B cell (primary cell): ENCODE measurements around the gene ADGRA1. TPM values are rescaled to one million over a fixed set of nuclear protein-coding genes. Genes with fewer than 3 reads are reported as not detected.

Experiments used
- ATAC-seq: fragments of 200-7000 bp; cut with Tn5 transposase; one replicate; pipeline ENCODE4 v1.10.0; 2021; ENCODE audit warnings: low read depth, mild to moderate bottlenecking, moderate number of reproducible peaks, moderate library complexity
- CTCF ChIA-PET: fragments of 350-600 bp; sonication (Branson Sonifier 250); formaldehyde crosslinking; loops from one replicate; lab custom pipeline; 2021; ENCODE audit warnings: antibody characterized with exemption, inconsistent platforms; lab: Charles Lee
- POLR2A ChIA-PET: fragments of 350-600 bp; sonication (Branson Sonifier 250); formaldehyde crosslinking; loops from one replicate; lab custom pipeline; 2021; ENCODE audit warnings: antibody characterized with exemption; lab: Charles Lee
- DNase-seq: peaks from one replicate; pipeline ENCODE4 v3.0.0; 2013
- H2AFZ ChIP-seq: 2 replicates; pipeline ENCODE4 v1.6.1; 2012; ENCODE audit warnings: mild to moderate bottlenecking, low read depth, low read length; ENCODE audit not compliant: insufficient read depth, poor library complexity, severe bottlenecking
- H3K27ac ChIP-seq, 2 donors: 1 replicate in 1 of 2; 2 replicates in 1 of 2; pipeline ENCODE4 v1.5.1; 2012 to 2013; ENCODE audit warnings: low read length in 2 of 2, mild to moderate bottlenecking in 2 of 2, moderate library complexity in 1 of 2
- H3K27me3 ChIP-seq, 4 experiments: fragments of 200-600 bp in 1 of 4; sonication (generic) in 1 of 4; replicated peaks in 1 of 4; 1 replicate in 2 of 4; 2 replicates in 2 of 4; pipeline versions ENCODE4 v1.6.1 to v1.7.0; 2013 to 2016; ENCODE audit warnings: low read length in 3 of 4, mild to moderate bottlenecking in 2 of 4, mixed read lengths in 1 of 4, moderate library complexity in 1 of 4; ENCODE audit not compliant: insufficient read depth in 4 of 4, control insufficient read depth in 3 of 4; ENCODE audit errors: control extremely low read depth in 1 of 4
- H3K36me3 ChIP-seq, 2 experiments: replicated peaks in 1 of 2; 1 replicate in 1 of 2; 2 replicates in 1 of 2; pipeline versions ENCODE4 v1.6.1 to v1.7.1; 2013; ENCODE audit warnings: low read length in 1 of 2; ENCODE audit not compliant: insufficient read depth in 2 of 2, control insufficient read depth in 1 of 2; ENCODE audit errors: control extremely low read depth in 1 of 2, extremely low read depth in 1 of 2
- H3K4me1 ChIP-seq, 2 donors: fragments of 200-600 bp in 1 of 2; sonication (generic) in 1 of 2; 1 replicate in 1 of 2; 2 replicates in 1 of 2; pipeline versions ENCODE4 v1.5.1 to v1.6.1; 2013 to 2017; ENCODE audit warnings: low read length in 2 of 2; ENCODE audit not compliant: control insufficient read depth in 2 of 2, insufficient read depth in 2 of 2
- H3K4me2 ChIP-seq: replicated peaks from 2 replicates; pipeline ENCODE3; 2012; ENCODE audit warnings: mild to moderate bottlenecking, low read depth, low read length; ENCODE audit not compliant: poor library complexity, severe bottlenecking
- H3K4me3 ChIP-seq, 5 experiments: fragments of 200-600 bp in 1 of 5; sonication (generic) in 1 of 5; 1 replicate in 3 of 5; 2 replicates in 2 of 5; pipeline versions ENCODE4 v1.5.1 to v1.7.0; 2011 to 2016; ENCODE audit warnings: low read length in 4 of 5, mild to moderate bottlenecking in 4 of 5, low read depth in 2 of 5, control low read depth in 1 of 5, moderate library complexity in 1 of 5; ENCODE audit not compliant: insufficient read depth in 1 of 5; ENCODE audit errors: control extremely low read depth in 1 of 5, extremely low read depth in 1 of 5
- H3K79me2 ChIP-seq: fragments of 200-600 bp; sonication (generic); one replicate; pipeline ENCODE4 v1.6.0; 2016; ENCODE audit warnings: low read length; ENCODE audit not compliant: control insufficient read depth, insufficient read depth
- H3K9ac ChIP-seq: fragments of 200-600 bp; sonication (generic); 2 replicates; pipeline ENCODE4 v1.6.1; 2017; ENCODE audit warnings: mild to moderate bottlenecking, low read length, moderate library complexity
- H3K9me3 ChIP-seq, 3 donors: one replicate each; pipeline versions ENCODE4 v1.6.1 to v1.7.1; 2013; ENCODE audit warnings: low read length in 2 of 3; ENCODE audit not compliant: control insufficient read depth in 2 of 3, insufficient read depth in 1 of 3; ENCODE audit errors: control extremely low read depth in 1 of 3
- H4K20me1 ChIP-seq: 2 replicates; pipeline ENCODE4 v1.6.0; 2012; ENCODE audit warnings: mild to moderate bottlenecking, low read length; ENCODE audit not compliant: insufficient read depth, control insufficient read depth, poor library complexity, severe bottlenecking
- H3K27ac Mint-ChIP-seq: one replicate; pipeline ENCODE4 v1.8.0; 2021; ENCODE audit warnings: mixed read lengths
- H3K27me3 Mint-ChIP-seq: one replicate; pipeline ENCODE4 v1.8.0; 2021; ENCODE audit warnings: mixed read lengths
- H3K4me1 Mint-ChIP-seq: one replicate; pipeline ENCODE4 v1.8.0; 2021; ENCODE audit warnings: mixed read lengths
- H3K4me3 Mint-ChIP-seq: one replicate; pipeline ENCODE4 v1.8.0; 2021; ENCODE audit warnings: mixed read lengths
- H3K9me3 Mint-ChIP-seq: one replicate; pipeline ENCODE4 v1.8.0; 2022; ENCODE audit warnings: mixed read lengths; ENCODE audit not compliant: insufficient read depth
- EZH2 ChIP-seq: IDR thresholded peaks from 2 replicates; pipeline ENCODE4 v1.6.1; 2012; ENCODE audit warnings: borderline replicate concordance, low read depth, mild to moderate bottlenecking, moderate library complexity, low read length; ENCODE audit not compliant: insufficient read depth, poor library complexity, severe bottlenecking
- WGBS: methylation state at CpG from one replicate; pipeline ENCODE4 v1.1.5; 2013; ENCODE audit warnings: missing lambda C conversion rate; ENCODE audit not compliant: insufficient coverage; 5-methylcytosine and 5-hydroxymethylcytosine counted together
- intact Hi-C: fragments of 100-400 bp; cut with micrococcal nuclease; formaldehyde crosslinking; loops from one replicate; pipeline ENCODE4 v1.10.0; 2022
- polyA plus RNA-seq: library from polyadenylated mRNA; depleted of rRNA; stranded (reverse); fragments of >200 nt; gene quantifications from 2 replicates; pipeline ENCODE4 v1.2.3, GENCODE V29; 2012
- total RNA-seq, 2 donors: library from RNA; stranded (reverse); fragments of 120-200 nt in 1 of 2; gene quantifications; 1 replicate in 1 of 2; 2 replicates in 1 of 2; pipeline versions ENCODE4 v1.2.3 to v1.2.4, GENCODE V29; 2013 to 2022
- TF ChIP-seq, protein P1 (sequence below): fragments of 200-600 bp; IDR thresholded peaks from one replicate; pipeline ENCODE4 v1.8.0; 2022; ENCODE audit warnings: antibody characterized with exemption, mild to moderate bottlenecking

The ADGRA1 gene
- total and polyA plus RNA-seq, 2 donors (not counting 1 experiment from before 2014, with no cell fraction given): not detected

GRCh38 chr10:133165556-133166503 is 78.1 kb downstream of the ADGRA1 start:
- TF ChIP-seq EZH2: no peak
- TF ChIP-seq, protein P1, sequence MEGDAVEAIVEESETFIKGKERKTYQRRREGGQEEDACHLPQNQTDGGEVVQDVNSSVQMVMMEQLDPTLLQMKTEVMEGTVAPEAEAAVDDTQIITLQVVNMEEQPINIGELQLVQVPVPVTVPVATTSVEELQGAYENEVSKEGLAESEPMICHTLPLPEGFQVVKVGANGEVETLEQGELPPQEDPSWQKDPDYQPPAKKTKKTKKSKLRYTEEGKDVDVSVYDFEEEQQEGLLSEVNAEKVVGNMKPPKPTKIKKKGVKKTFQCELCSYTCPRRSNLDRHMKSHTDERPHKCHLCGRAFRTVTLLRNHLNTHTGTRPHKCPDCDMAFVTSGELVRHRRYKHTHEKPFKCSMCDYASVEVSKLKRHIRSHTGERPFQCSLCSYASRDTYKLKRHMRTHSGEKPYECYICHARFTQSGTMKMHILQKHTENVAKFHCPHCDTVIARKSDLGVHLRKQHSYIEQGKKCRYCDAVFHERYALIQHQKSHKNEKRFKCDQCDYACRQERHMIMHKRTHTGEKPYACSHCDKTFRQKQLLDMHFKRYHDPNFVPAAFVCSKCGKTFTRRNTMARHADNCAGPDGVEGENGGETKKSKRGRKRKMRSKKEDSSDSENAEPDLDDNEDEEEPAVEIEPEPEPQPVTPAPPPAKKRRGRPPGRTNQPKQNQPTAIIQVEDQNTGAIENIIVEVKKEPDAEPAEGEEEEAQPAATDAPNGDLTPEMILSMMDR: no peak
- H3K36me3 ChIP-seq: no peaks in the 10 kb centered on the region
- H3K9ac ChIP-seq: no peak overlapping the region
- CTCF ChIA-PET: no interaction called here
- H3K4me3 Mint-ChIP-seq: no peak overlapping the region
- peaks cover 2% of the 10 kb centered on the region for H3K4me1 Mint-ChIP-seq
- no peak overlapping the region for H3K4me2 ChIP-seq
- 94% methylated on average over 34 of the region's 40 CpGs for WGBS
- no peak for DNase-seq
- POLR2A ChIA-PET: no interaction called here
- no peaks in the 10 kb centered on the region for H3K79me2 ChIP-seq
- H3K27ac ChIP-seq: no peak overlapping the region
- peaks cover 0 to 17% (median 0%) of the 10 kb centered on the region in 3 donors for H3K9me3 ChIP-seq
- peaks cover 3% of the 10 kb centered on the region for H3K9me3 Mint-ChIP-seq
- no peak overlapping the region for H3K4me3 ChIP-seq
- peaks cover 0 to 26% (median 5%) of the 10 kb centered on the region in 4 experiments for H3K27me3 ChIP-seq
- no peak overlapping the region for H2AFZ ChIP-seq
- ATAC-seq: no peak
- peaks cover 8 to 11% of the 10 kb centered on the region in 2 donors for H3K4me1 ChIP-seq
- peaks cover 14% of the 10 kb centered on the region for H3K27me3 Mint-ChIP-seq
- intact Hi-C loops: no loop called here
- no peak overlapping the region for H3K27ac Mint-ChIP-seq
- no peaks in the 10 kb centered on the region for H4K20me1 ChIP-seq

GRCh38 chr10:133166504-133166827 is 78.7 kb downstream of the ADGRA1 start:
- Histone ChIP-seq H3K4me3 (no peak overlapping the region), H3K4me2 (no peak overlapping the region), H3K4me1 (peaks cover 2 to 4% of the 10 kb centered on the region in 2 donors), H3K9ac (no peak overlapping the region), H3K79me2 (no peaks in the 10 kb centered on the region), H4K20me1 (no peaks in the 10 kb centered on the region), H2AFZ (no peak overlapping the region), H3K27me3 (peaks cover 0 to 20% (median 1%) of the 10 kb centered on the region in 4 experiments), H3K36me3 (no peaks in the 10 kb centered on the region), H3K27ac (no peak overlapping the region), H3K9me3 (peaks cover 0 to 18% (median 0%) of the 10 kb centered on the region in 3 donors)
- H3K4me3 Mint-ChIP-seq: no peak overlapping the region
- H3K27ac Mint-ChIP-seq: no peak overlapping the region
- intact Hi-C loops: no loop called here
- peaks cover 3% of the 10 kb centered on the region for H3K9me3 Mint-ChIP-seq
- WGBS: 92% methylated on average over 11 of the region's 11 CpGs
- TF ChIP-seq, protein P1: no peak
- no peak for TF ChIP-seq EZH2
- H3K4me1 Mint-ChIP-seq: no peaks in the 10 kb centered on the region
- peaks cover 14% of the 10 kb centered on the region for H3K27me3 Mint-ChIP-seq
- ChIA-PET CTCF (no interaction called here), POLR2A (no interaction called here)
- DNase-seq (no peak), ATAC-seq (no peak)
